ENCODE measurements around the gene SRP14. TPM values are rescaled to one million over a fixed set of nuclear protein-coding genes. Genes with fewer than 3 reads are reported as not detected.
"Not testable (repeated sequence)": the region's sequence is repeated elsewhere in the genome, so short reads cannot be mapped to it uniquely, and the experiment has no call there.

SRP14 gene
- total RNA-seq, 2 experiments from 2014 or later = 130 to 188 TPM

DNA sequence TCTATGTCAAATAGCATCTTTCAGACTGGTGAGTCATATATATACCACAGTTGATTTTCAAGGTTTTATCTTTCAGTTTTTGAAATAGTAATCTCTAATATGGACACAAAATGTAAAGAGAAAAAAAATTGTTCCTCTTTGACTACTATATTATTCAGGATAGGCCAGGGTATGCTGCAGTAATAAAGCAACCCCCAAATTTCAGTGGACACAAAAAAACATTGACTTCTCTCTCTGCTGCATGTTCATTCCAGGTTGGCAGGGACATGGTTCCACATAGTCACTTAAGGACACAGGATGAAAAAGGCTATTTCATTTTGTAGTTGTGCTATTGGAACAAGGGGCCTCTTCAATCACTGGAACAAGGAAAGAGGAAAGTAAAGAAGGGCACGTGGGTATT, 41.1 kb upstream of the SRP14 start:
- CTCF ChIA-PET (ENCODE audit: unreplicated experiment) = no interaction called here
- Histone ChIP-seq H3K4me3 (ENCODE audit: low read depth, low read length, poor library complexity, severe bottlenecking) (no peak overlapping the region), H3K27ac (ENCODE audit: low read depth, low read length, poor library complexity, severe bottlenecking) (no peak overlapping the region), H4K20me1 (ENCODE audit: insufficient read depth, low read length) (no peaks in the 10 kb centered on the region), H2AFZ (ENCODE audit: low read length) (no peak overlapping the region), H3K9me3 (ENCODE audit: low read length) (no peaks in the 10 kb centered on the region), H3K79me2 (ENCODE audit: insufficient read depth, low read depth, low read length) (no peaks in the 10 kb centered on the region), H3K9me2 (ENCODE audit: insufficient read depth, low read length) (no peaks in the 10 kb centered on the region), H3K36me3 (ENCODE audit: insufficient read depth, low read length) (no peaks in the 10 kb centered on the region), H3K4me1 (ENCODE audit: insufficient read depth, low read length, poor library complexity, severe bottlenecking) (peaks cover 27% of the 10 kb centered on the region), H3K4me2 (ENCODE audit: low read length) (no peak overlapping the region)
- no TSS peak for BruUV-seq (replicated peaks)
- DNase-seq (ENCODE audit: low spot score) = no peak
- POLR2A ChIA-PET = no interaction called here
- TF ChIP-seq, protein P1, sequence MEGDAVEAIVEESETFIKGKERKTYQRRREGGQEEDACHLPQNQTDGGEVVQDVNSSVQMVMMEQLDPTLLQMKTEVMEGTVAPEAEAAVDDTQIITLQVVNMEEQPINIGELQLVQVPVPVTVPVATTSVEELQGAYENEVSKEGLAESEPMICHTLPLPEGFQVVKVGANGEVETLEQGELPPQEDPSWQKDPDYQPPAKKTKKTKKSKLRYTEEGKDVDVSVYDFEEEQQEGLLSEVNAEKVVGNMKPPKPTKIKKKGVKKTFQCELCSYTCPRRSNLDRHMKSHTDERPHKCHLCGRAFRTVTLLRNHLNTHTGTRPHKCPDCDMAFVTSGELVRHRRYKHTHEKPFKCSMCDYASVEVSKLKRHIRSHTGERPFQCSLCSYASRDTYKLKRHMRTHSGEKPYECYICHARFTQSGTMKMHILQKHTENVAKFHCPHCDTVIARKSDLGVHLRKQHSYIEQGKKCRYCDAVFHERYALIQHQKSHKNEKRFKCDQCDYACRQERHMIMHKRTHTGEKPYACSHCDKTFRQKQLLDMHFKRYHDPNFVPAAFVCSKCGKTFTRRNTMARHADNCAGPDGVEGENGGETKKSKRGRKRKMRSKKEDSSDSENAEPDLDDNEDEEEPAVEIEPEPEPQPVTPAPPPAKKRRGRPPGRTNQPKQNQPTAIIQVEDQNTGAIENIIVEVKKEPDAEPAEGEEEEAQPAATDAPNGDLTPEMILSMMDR (conservative IDR thresholded peaks at IDR 0.05; ENCODE audit: low read length) = no peak
- no peak for TF ChIP-seq EZH2phosphoT487 (IDR thresholded peaks at IDR 0.05; ENCODE audit: borderline replicate concordance, low read depth, low read length)
- intact Hi-C loops (cut with micrococcal nuclease; ENCODE audit: unreplicated experiment) = no loop called here

DNA sequence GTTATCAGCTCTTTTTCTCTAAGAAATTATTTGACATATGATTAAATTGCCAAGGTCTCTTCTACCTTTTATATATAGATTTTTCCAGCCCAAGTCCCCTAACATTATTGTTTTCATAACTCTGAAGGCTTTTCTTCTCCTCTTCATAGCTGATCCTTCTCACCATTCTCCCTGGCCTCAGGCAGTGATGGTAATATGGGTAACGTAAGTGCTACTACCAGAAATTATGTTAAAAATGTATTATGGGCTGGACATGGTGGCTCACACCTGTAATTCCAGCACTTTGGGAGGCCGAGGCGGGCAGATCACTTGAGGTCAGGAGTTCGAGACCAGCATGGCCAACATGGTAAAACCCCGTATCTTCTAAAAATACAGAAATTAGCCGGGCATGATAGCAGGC, 40.5 kb upstream of the SRP14 start:
- H3K36me3 ChIP-seq (ENCODE audit: insufficient read depth, low read length) = no peaks in the 10 kb centered on the region
- H3K4me3 ChIP-seq (ENCODE audit: low read depth, low read length, poor library complexity, severe bottlenecking) = no peak overlapping the region
- no peaks in the 10 kb centered on the region for H3K9me3 ChIP-seq (ENCODE audit: low read length)
- H3K9me2 ChIP-seq (ENCODE audit: insufficient read depth, low read length) = no peaks in the 10 kb centered on the region
- H2AFZ ChIP-seq (ENCODE audit: low read length) = no peak overlapping the region
- no peak overlapping the region for H3K4me2 ChIP-seq (ENCODE audit: low read length)
- no TSS peak for BruUV-seq (replicated peaks)
- intact Hi-C loops (cut with micrococcal nuclease; ENCODE audit: unreplicated experiment) = no loop called here
- ChIA-PET POLR2A (interaction anchor here (0.9 kb wide), 1 partner anchor 27 kb away, joined by 3 read pairs; no protein-coding TSS in a partner anchor), CTCF (ENCODE audit: unreplicated experiment) (interaction anchor here (1.2 kb wide), 1 partner anchor 8 kb away, joined by 3 read pairs; no protein-coding TSS in a partner anchor)
- H3K4me1 ChIP-seq (ENCODE audit: insufficient read depth, low read length, poor library complexity, severe bottlenecking) = peaks cover 27% of the 10 kb centered on the region
- no peaks in the 10 kb centered on the region for H3K79me2 ChIP-seq (ENCODE audit: insufficient read depth, low read depth, low read length)
- TF ChIP-seq, protein P1 (conservative IDR thresholded peaks at IDR 0.05; ENCODE audit: low read length) = no peak
- TF ChIP-seq EZH2phosphoT487 (IDR thresholded peaks at IDR 0.05; ENCODE audit: borderline replicate concordance, low read depth, low read length) = no peak
- H3K27ac ChIP-seq (ENCODE audit: low read depth, low read length, poor library complexity, severe bottlenecking) = no peak overlapping the region
- DNase-seq (ENCODE audit: low spot score) = no peak
- no peaks in the 10 kb centered on the region for H4K20me1 ChIP-seq (ENCODE audit: insufficient read depth, low read length)

DNA sequence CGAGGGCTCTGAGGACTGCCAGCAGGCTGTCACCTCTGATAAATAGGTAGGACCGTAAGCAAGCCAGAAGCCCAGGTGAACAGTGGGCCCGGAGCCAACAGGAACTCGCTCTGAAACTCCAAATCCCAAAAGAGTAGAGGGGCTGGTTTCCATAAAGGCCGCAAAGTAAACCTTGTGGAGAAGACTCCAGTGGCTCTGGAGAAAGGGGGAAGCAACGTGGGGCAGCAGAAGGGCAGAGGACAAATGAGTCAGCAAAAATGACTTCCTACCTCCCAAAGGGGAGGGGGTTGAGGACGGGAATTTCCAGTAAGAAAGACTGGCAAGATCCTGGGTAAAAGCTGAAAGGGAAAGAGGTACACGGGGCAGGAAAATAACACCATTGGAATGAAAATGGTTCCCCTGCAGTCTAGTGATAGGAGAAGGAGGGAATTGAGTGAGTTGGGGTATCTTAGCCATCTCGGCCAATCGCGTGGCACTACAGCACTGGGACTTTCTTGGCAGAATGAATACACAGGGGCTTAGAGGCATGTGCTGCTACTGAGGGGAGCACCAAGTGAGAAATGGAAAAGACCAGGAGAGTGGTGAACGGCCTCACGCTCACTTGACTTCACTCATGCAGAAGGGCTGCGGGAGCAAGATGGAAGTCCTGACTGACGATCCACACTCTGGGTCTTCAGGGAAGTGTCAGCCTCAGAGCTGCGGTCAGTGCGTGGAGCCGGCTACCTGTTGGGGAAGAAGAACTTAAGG, 36.5 kb upstream of the SRP14 start:
- H4K20me1 ChIP-seq (ENCODE audit: insufficient read depth, low read length) = no peaks in the 10 kb centered on the region
- no TSS peak for BruUV-seq (replicated peaks)
- no peak overlapping the region for H3K4me2 ChIP-seq (ENCODE audit: low read length)
- H3K27ac ChIP-seq (ENCODE audit: low read depth, low read length, poor library complexity, severe bottlenecking) = no peak overlapping the region
- POLR2A ChIA-PET = interaction anchor here (0.9 to 1.5 kb wide), 3 partner anchors 10 to 37 kb away, joined by 3 to 5 read pairs (median 3); no protein-coding TSS in a partner anchor
- H2AFZ ChIP-seq (ENCODE audit: low read length) = no peak overlapping the region
- CTCF ChIA-PET (ENCODE audit: unreplicated experiment) = interaction anchor here (1.0 kb wide), 1 partner anchor 28 kb away, joined by 3 read pairs; no protein-coding TSS in a partner anchor
- TF ChIP-seq EZH2phosphoT487 (IDR thresholded peaks at IDR 0.05; ENCODE audit: borderline replicate concordance, low read depth, low read length) = no peak
- TF ChIP-seq, protein P1 (conservative IDR thresholded peaks at IDR 0.05; ENCODE audit: low read length) = no peak
- no peaks in the 10 kb centered on the region for H3K9me2 ChIP-seq (ENCODE audit: insufficient read depth, low read length)
- H3K4me1 ChIP-seq (ENCODE audit: insufficient read depth, low read length, poor library complexity, severe bottlenecking) = no peaks in the 10 kb centered on the region
- no peaks in the 10 kb centered on the region for H3K9me3 ChIP-seq (ENCODE audit: low read length)
- no peak for DNase-seq (ENCODE audit: low spot score)
- H3K79me2 ChIP-seq (ENCODE audit: insufficient read depth, low read depth, low read length) = no peaks in the 10 kb centered on the region
- H3K36me3 ChIP-seq (ENCODE audit: insufficient read depth, low read length) = no peaks in the 10 kb centered on the region
- intact Hi-C loops (cut with micrococcal nuclease; ENCODE audit: unreplicated experiment) = no loop called here
- no peak overlapping the region for H3K4me3 ChIP-seq (ENCODE audit: low read depth, low read length, poor library complexity, severe bottlenecking)

DNA sequence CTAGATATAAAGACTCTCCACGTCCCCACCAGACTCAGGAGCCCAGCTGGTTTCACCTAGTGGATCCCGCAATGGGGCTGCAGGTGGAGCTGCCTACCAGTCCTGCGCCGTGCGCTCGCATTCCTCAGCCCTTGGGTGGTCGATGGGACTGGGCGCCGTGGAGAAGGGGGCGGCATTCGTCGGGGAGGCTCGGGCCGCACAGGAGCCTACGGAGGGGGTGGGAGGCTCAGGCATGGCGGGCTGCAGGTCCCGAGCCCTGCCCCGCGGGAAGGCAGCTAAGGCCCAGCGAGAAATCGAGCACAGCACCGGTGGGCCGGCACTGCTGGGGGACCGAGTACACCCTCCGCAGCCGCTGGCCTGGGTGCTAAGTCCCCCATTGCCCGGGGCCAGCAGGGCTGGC, 35.7 kb upstream of the SRP14 start:
- H3K4me2 ChIP-seq (ENCODE audit: low read length); CTCF ChIA-PET (ENCODE audit: unreplicated experiment); H3K27ac ChIP-seq (ENCODE audit: low read depth, low read length, poor library complexity, severe bottlenecking); H3K36me3 ChIP-seq (ENCODE audit: insufficient read depth, low read length); DNase-seq (ENCODE audit: low spot score); H2AFZ ChIP-seq (ENCODE audit: low read length); H3K9me3 ChIP-seq (ENCODE audit: low read length); H3K79me2 ChIP-seq (ENCODE audit: insufficient read depth, low read depth, low read length); BruUV-seq (replicated peaks); H3K4me3 ChIP-seq (ENCODE audit: low read depth, low read length, poor library complexity, severe bottlenecking); H4K20me1 ChIP-seq (ENCODE audit: insufficient read depth, low read length); H3K4me1 ChIP-seq (ENCODE audit: insufficient read depth, low read length, poor library complexity, severe bottlenecking); intact Hi-C loops (cut with micrococcal nuclease; ENCODE audit: unreplicated experiment); H3K9me2 ChIP-seq (ENCODE audit: insufficient read depth, low read length): not testable (repeated sequence)
- POLR2A ChIA-PET = interaction anchor here (1.1 kb wide), 1 partner anchor 29 kb away, joined by 3 read pairs; no protein-coding TSS in a partner anchor
